HG03196 (cell line): ENCODE measurements around the gene USH2A.

Experiments
- ATAC-seq: cut with Tn5 transposase; IDR thresholded peaks from one replicate; pipeline ENCODE4 v1.9.1; 2021; ENCODE audit not compliant: unreplicated experiment

USH2A gene, protein sequence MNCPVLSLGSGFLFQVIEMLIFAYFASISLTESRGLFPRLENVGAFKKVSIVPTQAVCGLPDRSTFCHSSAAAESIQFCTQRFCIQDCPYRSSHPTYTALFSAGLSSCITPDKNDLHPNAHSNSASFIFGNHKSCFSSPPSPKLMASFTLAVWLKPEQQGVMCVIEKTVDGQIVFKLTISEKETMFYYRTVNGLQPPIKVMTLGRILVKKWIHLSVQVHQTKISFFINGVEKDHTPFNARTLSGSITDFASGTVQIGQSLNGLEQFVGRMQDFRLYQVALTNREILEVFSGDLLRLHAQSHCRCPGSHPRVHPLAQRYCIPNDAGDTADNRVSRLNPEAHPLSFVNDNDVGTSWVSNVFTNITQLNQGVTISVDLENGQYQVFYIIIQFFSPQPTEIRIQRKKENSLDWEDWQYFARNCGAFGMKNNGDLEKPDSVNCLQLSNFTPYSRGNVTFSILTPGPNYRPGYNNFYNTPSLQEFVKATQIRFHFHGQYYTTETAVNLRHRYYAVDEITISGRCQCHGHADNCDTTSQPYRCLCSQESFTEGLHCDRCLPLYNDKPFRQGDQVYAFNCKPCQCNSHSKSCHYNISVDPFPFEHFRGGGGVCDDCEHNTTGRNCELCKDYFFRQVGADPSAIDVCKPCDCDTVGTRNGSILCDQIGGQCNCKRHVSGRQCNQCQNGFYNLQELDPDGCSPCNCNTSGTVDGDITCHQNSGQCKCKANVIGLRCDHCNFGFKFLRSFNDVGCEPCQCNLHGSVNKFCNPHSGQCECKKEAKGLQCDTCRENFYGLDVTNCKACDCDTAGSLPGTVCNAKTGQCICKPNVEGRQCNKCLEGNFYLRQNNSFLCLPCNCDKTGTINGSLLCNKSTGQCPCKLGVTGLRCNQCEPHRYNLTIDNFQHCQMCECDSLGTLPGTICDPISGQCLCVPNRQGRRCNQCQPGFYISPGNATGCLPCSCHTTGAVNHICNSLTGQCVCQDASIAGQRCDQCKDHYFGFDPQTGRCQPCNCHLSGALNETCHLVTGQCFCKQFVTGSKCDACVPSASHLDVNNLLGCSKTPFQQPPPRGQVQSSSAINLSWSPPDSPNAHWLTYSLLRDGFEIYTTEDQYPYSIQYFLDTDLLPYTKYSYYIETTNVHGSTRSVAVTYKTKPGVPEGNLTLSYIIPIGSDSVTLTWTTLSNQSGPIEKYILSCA (N-terminal part only)

DNA sequence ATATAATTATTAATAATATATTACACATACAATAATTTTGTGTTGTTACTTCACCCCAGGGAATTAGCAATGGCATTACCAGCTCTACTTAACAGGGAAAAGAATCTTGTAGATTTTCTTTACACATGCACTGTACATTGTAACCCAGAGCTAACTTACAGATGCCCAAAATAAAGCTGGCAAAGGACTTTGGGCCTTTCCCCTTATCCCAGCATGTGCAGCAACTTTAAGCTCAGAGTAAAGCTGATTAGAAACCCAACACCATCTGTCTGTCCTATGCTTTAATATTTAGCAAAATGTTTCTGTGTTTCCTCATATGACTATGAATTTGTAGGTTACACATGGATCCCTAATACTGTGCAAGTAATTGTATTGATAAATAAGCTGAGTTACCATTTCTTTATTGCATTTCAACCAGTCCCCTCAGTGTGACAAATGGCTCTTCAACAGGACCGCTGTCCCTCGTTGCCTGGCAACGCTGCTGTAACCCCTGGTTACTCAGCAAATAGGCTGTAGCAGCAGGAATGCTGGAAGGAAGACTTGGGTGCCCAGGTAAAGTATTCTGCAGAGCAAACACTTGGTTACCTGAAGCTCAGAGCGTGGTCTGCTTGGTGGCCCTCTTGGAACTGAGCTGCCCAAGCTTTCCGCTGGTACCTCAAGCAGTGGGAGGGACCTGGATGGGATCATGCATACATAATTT is at the start of gene USH2A:
Gene USH2A (minus strand): TSS at position 628 of the 700 bp plus-strand sequence. CDS start 1,112 bp downstream, outside the sequence.
- ATAC-seq: no peak

DNA sequence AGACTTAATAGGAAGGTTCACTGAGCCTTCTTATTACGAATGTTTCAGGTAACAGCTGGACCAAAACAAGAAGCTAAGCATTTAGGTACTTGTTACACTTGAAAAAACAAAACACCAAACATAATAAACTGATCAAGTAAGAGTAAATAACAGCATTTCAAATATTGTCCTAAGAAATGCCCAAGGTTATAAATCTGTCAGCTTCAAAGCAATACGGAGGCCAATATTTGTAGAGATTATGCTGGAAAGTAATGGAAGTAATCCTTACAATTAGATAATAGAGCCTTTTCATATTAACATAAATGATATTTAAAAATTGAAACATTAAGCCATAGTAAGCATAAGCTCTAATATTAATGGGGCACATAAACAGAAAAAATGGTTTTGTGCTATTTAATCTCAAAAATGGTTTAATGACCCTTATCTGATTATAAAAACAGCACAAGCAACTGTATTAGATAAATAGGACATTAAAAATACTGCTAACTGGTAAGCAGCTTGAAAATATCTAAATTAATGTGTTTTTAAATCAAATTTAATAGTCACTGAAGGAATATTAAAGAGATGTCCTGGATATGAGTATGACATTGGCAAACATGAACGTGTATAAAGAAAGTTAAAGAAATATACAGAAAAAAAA is 43.0 kb upstream of the USH2A start:
- no peak for ATAC-seq

DNA sequence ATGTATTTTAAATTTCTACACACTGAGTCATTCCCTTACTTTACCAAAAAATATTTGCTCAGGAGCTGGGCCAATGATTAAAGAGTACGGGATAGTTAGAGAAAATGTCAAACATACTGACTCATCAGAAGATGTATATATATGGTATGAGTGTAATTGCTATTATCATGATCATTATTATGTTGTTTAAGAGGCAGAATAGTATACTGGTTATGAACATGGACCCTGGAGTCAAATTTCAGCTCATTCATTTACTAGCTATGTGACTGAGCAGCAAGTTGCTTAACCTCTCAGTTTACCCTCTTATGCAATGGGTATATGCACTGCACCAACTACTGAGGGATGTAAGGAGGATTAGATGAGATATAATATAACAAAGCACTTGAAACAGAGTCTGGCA is 41.2 kb upstream of the USH2A start:
- ATAC-seq: no peak

DNA sequence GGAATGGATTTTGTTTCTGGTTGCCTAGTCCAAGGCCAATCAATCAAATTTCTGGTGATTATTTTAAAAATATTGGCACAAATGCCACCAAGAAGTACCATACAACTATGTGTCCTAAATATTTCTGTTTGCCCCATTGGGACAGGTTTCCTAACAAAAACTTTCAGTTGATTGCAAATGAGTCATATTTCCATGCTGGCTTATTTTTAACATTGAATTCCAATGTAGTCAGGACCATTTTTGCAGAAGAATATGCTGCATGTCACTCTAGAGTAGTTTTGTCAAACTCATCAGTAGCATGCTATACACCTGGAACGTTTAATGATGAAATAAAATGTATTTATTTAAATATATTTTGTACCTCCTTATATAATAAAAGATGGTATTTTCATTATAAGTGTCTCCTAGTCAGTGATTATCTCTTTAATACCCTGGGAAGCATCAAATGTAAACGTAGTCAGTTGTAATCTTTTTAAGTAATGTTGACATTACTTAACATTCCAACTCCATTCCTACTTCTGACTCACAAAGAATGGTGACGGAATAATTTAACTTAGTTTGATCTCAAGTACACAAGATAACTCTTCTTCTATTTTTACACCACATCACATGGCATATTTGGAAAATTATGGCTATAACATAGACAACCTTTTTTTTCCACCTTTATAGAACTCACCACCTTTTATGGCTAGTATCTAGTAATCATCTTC is 39.0 kb upstream of the USH2A start:
- no peak for ATAC-seq

DNA sequence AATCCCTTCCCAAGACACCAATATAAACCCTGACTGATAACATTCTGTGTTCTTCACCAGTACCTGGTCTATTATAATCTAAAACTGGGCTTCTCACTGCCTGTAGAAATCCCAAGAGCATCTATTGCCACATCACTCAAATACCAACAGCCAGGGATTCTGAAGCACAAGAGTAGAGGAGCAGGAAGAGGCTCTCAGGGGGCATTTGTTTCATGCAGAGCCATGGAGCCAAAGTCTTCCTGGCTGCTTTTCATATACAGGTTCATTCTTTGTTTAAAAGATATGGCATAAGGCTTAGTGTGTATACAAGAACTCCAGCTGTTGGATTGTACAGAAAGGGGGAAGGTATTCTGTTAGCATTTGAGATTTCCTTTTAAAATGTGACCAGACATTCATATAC is 38.2 kb upstream of the USH2A start:
- ATAC-seq: no peak

DNA sequence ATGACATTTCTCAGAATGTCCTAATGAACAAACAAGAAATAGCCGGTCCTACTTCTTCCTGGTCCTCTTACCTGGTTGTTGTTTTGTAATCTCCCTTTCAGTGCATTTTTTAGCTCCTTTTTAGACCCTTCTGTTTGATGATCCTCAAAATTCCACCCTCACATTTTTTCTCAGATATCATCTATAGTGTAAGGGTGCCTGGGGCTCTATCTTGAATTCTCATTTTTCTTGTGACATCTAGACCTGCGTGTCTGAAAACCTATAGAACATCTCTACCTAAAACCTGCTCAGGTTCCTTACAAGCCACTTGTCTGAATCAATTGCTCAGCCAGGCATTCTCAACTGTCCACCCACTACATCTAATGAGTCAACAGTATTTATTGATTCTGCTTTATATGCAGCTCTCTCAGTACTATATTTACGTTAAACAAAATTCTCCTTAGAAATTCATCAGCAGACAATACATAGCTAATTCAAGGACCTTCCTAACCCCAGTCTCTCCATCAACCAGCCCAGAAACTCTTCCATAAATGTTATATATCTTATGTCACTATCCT is 36.5 kb upstream of the USH2A start:
- ATAC-seq: no peak

DNA sequence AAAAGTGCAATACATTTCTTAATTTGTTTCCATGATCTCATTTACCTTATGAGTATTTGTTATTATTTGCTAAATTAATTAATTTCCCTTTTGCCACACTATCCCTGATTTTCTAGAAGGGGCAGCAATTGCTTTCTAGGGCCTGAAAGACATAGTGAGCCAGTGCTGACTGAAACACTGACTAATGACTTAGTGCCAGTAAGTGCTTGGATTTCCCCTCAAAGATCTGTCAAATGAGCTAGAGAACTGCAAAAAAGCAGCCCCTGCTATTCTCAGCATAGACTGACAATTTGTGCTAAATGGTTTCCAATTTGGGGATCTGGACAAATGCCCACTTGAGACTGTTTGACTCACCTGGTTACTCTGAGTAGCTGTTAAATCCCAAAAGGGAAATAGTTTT is 35.6 kb upstream of the USH2A start:
- no peak for ATAC-seq

DNA sequence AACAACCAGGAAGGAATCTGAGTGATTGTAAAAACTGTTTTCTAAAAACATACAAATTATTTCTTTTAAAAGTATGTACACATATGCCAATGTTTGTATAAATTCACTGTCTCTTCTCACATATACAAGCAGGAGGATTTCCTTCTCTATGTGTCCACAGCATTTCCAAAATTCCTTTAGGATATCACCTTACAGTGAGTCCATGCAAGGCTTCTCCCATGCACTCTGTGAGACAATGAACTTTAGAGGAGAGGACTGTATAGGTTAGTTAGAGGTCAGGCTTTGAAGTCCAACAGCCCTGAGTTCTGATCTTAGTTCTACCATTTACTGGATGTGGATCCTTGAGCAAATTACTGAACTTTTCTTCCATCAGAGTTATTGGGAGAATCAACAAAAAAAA is 34.1 kb upstream of the USH2A start:
- no peak for ATAC-seq

DNA sequence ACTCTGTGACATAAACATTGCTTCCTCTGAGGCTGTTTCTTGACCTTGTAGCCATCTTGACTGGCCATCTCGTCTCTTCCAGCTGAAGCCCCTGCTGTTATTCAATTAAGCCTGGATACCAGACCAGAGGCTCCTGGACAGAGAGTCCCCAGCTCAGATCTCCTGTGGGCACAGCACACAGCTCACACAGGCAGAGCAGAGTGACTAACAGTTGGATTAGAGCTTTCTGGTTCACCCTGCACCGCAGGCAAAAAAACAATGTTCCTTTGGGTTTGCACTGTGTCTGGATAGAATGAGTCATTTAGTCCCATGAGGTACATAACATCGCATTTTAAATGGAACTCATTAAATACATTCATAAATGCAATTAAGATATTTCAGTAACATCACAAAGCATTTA is 33.4 kb upstream of the USH2A start:
- no peak for ATAC-seq

DNA sequence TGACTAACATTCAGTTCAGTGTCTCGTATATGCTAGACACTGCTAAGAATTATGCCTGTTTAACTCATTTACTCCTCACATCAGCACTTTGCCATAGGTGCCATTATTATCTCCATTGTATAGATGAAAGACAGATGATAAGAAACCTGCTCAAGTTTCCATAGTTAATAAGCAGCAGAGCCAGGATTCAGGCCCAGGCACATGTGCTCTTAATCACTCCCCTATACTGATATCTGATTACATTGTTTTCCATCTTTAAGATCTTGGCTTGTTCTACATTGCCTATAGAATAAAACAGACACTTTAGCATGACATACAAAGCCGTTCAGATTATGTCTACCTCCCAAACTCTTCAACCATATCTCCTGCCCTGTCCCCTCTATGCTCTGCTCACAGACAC is 30.5 kb upstream of the USH2A start:
- ATAC-seq: no peak

DNA sequence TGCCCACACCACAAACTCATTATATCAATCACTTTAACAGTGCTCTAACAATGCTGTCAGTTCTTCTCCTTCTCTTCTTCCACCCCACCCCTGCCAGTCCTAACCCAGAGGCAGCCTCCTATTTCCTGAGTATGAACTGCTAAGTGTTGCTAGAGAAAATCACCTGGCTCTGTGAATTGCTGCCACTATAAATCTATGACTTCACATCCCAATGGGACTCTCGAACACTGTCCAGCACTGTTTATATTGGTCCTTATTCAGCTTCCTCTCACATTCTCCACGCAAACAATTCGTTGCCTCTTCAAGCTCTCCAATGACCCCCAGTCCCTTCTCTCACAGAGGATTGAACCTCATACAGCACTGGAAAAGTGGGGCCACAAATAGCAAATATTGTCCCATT is 27.0 kb upstream of the USH2A start:
- ATAC-seq: no peak

DNA sequence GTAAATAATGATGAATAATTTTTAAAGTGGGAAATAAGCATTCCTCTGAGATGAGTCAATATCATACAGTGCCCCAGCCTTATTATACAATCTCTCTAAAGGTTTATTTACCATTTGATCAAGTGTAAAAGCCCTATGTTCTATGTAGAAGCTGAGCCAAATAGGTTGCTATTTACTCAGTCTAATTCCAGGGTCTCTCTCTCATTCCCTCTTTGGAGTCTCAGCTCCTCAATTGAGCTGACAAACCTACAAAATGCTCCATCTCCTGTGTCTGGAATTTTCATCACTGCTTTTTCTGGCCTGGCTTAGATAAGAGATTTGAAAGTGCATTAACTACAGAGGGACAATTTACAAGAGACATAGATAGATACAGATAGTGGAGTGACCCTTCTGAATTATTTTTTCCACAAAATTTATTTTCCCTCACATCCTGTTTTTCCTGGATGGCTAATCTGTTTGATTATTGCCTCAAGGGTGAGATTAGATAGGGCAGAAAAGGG is 24.8 kb upstream of the USH2A start:
- no peak for ATAC-seq

DNA sequence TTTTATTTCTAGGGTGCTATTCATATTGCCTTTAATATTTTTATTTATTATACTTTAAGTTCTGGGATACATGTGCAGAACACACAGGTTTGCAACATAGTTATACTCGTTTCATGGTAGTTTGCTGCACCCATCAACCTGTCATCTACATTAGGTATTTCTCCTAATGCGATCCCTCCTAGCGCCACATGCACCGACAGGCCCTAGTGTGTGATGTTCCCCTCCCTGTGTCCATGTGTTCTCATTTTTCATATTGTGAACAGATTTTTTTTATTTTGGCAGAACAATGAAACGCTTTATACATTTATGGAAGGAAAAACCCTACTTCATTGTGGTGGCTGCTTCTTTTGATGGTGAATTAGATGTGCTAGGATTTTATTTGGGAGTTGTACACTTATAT is 14.4 kb upstream of the USH2A start:
- no peak for ATAC-seq

DNA sequence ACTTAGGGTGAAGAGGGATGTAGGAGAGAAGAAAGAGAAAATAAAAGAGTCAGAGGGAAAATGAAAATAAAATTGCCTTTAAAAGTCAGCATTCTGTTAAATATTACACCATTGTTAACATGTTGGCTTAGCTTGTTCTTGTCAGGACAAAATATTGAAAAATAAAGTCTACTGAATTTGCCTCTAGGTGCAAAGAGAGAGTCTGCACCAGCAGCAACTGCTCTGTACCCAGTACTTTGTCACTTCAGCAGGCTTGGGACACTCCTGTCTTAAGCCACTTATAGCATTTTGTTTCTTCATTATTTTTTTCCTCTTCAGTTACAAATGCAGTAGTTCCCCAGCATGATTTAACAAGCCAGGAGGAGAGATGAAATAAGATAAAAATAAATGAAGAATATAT is 11.0 kb upstream of the USH2A start:
- no peak for ATAC-seq

DNA sequence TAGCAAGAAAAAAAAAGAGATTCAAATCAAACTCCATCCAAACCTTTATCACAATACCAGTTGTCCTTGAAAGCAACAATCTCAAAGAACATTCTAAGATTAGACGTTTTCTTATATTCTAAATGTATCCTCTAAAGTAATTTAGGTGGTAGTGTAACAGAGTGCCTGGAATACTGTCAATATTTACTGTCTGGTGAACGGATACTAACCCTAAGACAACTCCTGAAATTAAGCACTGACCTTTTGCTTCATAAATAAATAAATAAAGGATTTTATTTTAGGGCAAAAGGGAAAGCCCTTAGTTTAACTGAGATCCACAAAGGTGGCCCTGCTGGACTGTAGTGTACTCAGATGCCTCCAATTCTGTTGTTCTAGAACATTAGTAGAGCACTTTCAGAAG is 9.9 kb upstream of the USH2A start:
- no peak for ATAC-seq

DNA sequence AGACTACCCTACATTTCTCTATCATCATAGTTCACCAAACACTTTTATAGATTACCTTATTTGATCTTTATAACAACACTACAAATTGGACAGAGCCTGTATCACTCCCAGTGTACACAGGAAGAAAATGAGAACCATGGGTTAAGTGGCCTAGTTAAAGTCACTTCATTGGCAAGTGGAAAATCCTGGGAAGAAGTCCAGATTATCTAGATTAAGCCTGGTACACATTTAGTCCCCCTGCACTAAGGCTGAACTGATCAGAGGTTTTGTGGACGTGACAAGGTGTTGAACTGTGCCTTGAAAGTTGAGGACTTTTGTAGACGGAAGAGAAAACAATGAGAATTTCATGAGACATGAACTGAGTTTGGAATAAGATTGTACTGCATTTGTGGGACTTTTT is 7.5 kb upstream of the USH2A start:
- no peak for ATAC-seq

DNA sequence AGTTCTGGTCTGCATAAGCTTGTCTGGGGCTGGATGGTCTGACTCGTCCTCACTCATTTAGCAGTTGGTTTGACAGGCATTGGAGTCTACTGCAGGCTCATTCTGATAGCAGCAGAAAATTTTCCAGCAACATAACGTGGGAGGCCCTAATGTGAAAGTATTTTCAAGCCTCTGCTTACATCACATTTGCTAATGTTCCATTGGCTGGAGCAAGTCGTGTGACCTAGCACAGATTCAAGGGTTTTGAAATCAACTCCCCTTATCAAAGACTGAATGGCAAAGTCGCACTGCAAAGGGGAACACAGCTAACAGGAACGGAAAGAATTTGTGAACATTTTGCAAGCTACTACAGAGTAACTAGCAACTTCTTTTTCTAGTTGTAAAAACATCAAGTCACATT is 2.3 kb upstream of the USH2A start:
- ATAC-seq: no peak

DNA sequence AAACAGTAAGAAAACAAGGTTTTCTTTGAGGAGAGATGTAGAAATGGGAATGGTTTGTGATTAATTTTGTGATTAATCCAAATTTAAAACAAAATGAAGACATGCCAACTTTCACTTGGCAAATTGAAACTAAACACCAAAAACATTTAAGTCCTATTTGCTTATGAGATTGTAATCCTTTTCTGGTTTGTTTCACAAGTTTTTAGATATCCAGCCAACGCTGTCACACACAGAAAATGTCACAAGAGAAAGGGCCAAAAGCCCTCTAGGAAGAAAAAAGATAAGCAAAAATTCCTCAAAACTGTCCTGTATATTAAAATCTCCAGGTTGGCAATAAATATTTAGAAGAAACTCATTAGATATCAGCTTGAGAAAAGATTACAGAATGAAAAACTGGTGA is 2.5 kb downstream of the USH2A start:
- ATAC-seq: no peak

DNA sequence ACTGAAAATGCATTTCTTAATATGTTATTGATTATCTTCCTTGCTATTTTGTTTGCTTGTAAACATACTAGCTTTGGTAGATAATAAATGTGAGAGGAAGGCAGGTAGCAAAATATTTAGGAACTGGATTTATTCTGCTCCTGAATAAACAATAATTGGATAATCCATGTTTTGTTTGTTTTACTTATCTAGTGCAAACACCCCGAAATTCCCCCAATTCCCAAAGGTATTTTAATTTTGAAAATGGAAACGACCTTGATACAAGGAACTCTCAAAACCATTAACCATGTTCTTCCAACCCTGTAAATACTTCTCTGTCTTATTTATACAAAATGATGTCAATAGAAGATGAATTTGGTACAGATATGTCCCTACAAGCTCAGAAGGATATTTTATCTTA is 3.0 kb downstream of the USH2A start:
- ATAC-seq: no peak
